GM18907 (cell line): ENCODE data around the gene PPBP.

Experiments used
- ATAC-seq: cut with Tn5 transposase; IDR thresholded peaks from one replicate; pipeline ENCODE4 v1.9.1; 2021; ENCODE audit warnings: mild to moderate bottlenecking, moderate library complexity; ENCODE audit not compliant: unreplicated experiment

The PPBP gene, protein sequence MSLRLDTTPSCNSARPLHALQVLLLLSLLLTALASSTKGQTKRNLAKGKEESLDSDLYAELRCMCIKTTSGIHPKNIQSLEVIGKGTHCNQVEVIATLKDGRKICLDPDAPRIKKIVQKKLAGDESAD

GRCh38 chr4:73988061-73988460 is at the start of gene PPBP:
TSS of gene PPBP (minus strand) at chr4:73988190. CDS start at chr4:73988103, 87 bp downstream.
- no peak for ATAC-seq

- no peak for ATAC-seq
Measured at GRCh38 chr4:74037076-74037955, 49.3 kb upstream of the PPBP start.

DNA sequence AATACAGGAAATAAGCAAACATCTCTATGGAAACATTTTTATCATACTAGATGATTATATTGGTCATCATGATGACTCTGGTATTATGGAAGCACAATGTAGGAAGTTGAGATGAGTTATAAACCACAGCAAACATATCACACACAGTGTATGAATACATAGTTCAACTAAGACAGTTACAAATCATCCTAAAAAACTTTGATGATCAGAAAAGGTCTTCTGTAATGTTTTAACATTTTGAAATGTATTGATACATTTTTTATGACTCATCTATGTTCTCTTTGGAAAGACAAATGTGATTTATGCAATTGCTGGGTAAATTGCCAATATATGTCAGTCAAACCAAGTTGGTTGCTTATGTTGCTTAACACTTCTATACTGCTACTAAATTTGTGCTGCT is 45.7 kb upstream of the PPBP start:
- no peak for ATAC-seq

DNA sequence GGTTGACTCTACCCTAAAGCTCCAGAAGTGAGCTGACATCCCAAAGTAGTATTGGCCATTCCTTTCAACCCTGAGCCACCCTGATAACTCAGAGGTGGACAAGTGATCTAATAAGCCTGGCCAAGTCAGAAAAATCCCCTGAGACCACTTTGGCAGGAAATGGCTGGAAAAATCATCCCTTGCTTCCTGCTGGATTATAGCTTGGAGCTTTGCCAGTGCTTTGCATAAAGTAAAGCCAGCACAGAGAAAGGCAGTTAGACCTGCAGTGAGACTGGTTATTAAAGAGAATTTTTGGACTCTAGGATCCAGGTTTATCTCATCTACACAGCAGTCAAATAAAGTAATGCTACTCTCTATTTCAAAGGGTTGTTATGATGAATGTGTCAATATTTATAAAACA is 44.1 kb upstream of the PPBP start:
- no peak for ATAC-seq

DNA sequence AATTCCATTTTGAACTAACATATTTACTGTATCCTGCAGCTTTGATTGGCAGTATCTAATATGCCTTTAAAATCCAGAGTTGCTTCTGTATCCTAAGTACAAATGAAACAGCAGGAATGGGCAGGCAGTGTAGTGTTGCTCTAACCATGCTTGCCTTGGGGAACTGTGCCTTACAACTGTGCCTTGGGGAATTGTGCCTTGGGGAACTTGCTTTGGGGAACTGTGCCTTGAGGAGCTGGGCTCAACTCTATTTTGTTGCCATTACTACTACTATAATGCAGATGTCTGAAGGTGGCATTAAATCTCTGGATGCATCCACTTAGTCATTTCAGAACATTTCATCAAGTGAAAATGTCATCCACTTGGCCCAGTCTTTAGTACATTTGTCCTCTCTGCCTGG is 43.6 kb upstream of the PPBP start:
- ATAC-seq: no peak

GRCh38 chr4:74030285-74030684 is 42.3 kb upstream of the PPBP start:
- ATAC-seq: no peak

DNA sequence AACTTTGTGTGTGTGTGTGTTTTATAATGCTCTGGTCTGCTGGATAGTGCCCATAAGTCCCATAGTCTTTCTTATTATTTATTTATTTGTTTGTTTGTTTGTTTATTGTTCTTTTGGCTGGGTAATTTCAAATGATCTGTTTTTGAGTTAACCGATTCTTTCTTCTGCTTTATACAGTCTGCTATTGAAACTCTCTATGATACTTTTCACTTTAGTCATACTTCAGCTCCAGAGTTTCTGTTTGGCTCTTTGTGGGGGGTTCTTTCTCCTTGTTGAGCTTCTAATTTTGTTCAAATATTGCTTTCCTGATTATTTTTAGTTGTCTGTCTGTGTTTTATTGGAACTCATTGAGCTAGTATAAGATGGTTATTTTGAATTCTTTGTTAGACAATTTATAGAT is 40.5 kb upstream of the PPBP start:
- ATAC-seq: no peak

DNA sequence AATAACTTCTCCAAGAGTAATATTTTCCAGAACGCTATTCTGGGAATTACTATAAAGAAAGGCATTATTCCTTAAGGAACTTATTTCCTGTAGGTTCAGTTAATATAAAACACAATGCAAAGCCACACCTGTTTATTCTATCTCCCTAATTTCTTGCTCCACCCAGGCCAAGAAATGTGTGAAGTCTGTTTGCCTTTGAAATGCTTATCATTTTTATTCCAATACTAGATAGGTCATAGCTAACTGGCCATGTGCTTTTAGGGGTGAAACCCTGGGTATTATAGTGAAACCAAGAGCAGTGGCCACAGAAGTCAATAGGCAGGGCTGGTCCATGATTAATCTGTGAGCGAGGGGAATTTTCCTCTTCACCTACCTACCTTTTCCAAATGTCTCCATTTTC is 35.7 kb upstream of the PPBP start:
- no peak for ATAC-seq

GRCh38 chr4:74021601-74022000 is 33.6 kb upstream of the PPBP start:
- no peak for ATAC-seq

GRCh38 chr4:74018771-74019170 is 30.8 kb upstream of the PPBP start:
- no peak for ATAC-seq

DNA sequence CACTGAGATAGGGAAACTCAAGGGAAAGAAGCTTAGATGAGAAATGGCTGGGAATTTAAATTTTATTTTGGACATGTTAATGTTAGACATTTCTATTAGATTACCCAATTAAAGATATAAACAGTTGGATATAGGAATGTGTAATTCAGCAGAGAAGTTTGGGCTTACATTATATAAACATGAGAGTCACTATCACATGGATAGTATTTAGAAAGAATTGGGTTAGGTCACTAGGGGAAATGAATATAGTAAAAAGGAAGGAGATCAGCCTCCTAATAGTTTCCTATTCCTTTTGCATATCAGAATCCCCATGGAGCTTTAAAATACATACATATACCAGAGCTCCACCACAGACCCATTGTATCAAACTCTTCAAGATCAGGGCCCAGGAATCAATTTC is 30.1 kb upstream of the PPBP start:
- no peak for ATAC-seq

- ATAC-seq: peak; percentile 53
Measured at GRCh38 chr4:74016068-74016467, 28.1 kb upstream of the PPBP start.

GRCh38 chr4:74015126-74015780 is 27.3 kb upstream of the PPBP start:
- ATAC-seq: no peak

DNA sequence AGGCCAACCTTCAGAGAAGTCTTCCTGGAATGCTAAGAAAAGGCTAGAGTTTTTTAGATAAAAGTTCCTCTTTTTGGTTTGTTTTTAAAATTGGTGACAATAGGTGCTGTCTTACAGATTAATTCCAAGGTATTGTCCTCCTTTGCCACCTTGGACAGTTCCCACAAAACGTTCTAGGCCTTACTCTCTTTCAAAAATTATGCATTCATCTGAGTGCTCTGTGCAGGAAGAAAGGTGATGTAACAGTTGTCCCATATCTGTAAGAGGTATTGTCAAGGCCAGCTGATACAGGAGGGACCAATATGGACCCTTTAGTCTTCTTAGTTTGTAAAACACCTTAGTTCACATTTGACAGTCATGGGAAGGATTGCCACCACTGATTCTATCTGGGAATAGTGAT is 26.3 kb upstream of the PPBP start:
- ATAC-seq: no peak

DNA sequence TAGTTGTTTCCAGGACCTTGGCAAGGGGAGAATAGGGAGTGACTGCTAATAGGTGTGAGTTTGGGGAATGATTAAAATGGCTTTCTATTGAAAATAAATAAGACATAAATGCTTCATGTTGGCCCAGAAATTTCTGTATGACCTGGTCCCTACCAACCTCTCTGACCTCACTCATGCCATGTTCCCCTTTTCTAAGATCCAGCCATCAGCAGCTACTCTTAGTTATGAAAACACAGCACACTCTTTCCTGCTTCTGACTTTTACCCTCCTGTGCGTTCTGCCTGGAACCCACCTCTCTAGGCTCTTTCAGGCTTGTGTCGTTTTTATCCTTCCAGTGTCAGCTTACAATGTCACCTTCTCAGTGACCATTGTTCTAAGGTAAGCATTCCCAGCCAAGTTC is 25.3 kb upstream of the PPBP start:
- no peak for ATAC-seq

GRCh38 chr4:74012130-74012529 is 24.1 kb upstream of the PPBP start:
- no peak for ATAC-seq

GRCh38 chr4:74009307-74009706 is 21.3 kb upstream of the PPBP start:
- ATAC-seq: no peak

- ATAC-seq: peak; percentile 42
Measured at GRCh38 chr4:74006009-74006476, 18.1 kb upstream of the PPBP start.

- ATAC-seq: no peak
Measured at GRCh38 chr4:74005528-74005927, 17.5 kb upstream of the PPBP start.

GRCh38 chr4:74004668-74005067 is 16.7 kb upstream of the PPBP start:
- no peak for ATAC-seq

- ATAC-seq: no peak
Measured at GRCh38 chr4:74000301-74000700, 12.3 kb upstream of the PPBP start.
